Omental fat pad (tissue), 4 donors: ENCODE data around the gene BABAM1. TPM values are rescaled to one million over a fixed set of nuclear protein-coding genes. Genes with fewer than 3 reads are reported as not detected.
A peak's percentile ranks its signal among the peaks of the same experiment; 100 is the strongest.

Experiments
- ATAC-seq: fragments of 150-250 bp; one replicate; pipeline ENCODE4 v1.9.1; 2016; ENCODE audit warnings: mild to moderate bottlenecking, moderate library complexity; ENCODE audit not compliant: low FRiP score
- DNase-seq: peaks from one replicate; pipeline ENCODE4 v3.0.0-alpha.2; 2019; ENCODE audit warnings: low spot score
- CTCF ChIP-seq, 3 donors: fragments of 450-650 bp; IDR thresholded peaks; one replicate each; pipeline ENCODE4 v1.5.1; 2016 to 2017; ENCODE audit warnings: antibody characterized with exemption in 3 of 3, mild to moderate bottlenecking in 3 of 3, moderate library complexity in 2 of 3
- total RNA-seq, 4 donors: library from RNA; depleted of rRNA; stranded (reverse); fragments of >200 nt; gene quantifications; one replicate each; pipeline ENCODE4 v1.1.0, GENCODE V29; 2016

BABAM1 gene
- total RNA-seq, 4 donors from 2014 or later: 46.0 to 62.1 (median 59.1) TPM

- ATAC-seq (no peak), DNase-seq (no peak)
- no peak for TF ChIP-seq CTCF (IDR thresholded peaks at IDR 0.05)
Observed at GRCh38 chr19:17229890-17230289, 37.4 kb upstream of the BABAM1 start.

- DNase-seq (no peak), ATAC-seq (no peak)
- no peak for TF ChIP-seq CTCF (IDR thresholded peaks at IDR 0.05)
Observed at GRCh38 chr19:17232258-17232657, 35.0 kb upstream of the BABAM1 start.

- DNase-seq (no peak), ATAC-seq (peak; percentile 64)
- TF ChIP-seq CTCF (IDR thresholded peaks at IDR 0.05): no peak
Observed at GRCh38 chr19:17234911-17235299, 32.3 kb upstream of the BABAM1 start.

- ATAC-seq: peak; percentile 84
- DNase-seq: no peak
- TF ChIP-seq CTCF (IDR thresholded peaks at IDR 0.05): no peak
Observed at GRCh38 chr19:17235300-17235970, 31.8 kb upstream of the BABAM1 start.

GRCh38 chr19:17235971-17236777, 31.1 kb upstream of the BABAM1 start:
- no peak for ATAC-seq
- DNase-seq: no peak
- no peak for TF ChIP-seq CTCF (IDR thresholded peaks at IDR 0.05)

GRCh38 chr19:17236811-17237543, 30.3 kb upstream of the BABAM1 start:
- TF ChIP-seq CTCF (IDR thresholded peaks at IDR 0.05): no peak
- DNase-seq (no peak), ATAC-seq (no peak)
